ENCODE measurements around the gene AMIGO3.
"Not testable (repeated sequence)": the region's sequence is repeated elsewhere in the genome, so short reads cannot be mapped to it uniquely, and the experiment has no call there.

Gene AMIGO3, protein sequence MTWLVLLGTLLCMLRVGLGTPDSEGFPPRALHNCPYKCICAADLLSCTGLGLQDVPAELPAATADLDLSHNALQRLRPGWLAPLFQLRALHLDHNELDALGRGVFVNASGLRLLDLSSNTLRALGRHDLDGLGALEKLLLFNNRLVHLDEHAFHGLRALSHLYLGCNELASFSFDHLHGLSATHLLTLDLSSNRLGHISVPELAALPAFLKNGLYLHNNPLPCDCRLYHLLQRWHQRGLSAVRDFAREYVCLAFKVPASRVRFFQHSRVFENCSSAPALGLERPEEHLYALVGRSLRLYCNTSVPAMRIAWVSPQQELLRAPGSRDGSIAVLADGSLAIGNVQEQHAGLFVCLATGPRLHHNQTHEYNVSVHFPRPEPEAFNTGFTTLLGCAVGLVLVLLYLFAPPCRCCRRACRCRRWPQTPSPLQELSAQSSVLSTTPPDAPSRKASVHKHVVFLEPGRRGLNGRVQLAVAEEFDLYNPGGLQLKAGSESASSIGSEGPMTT

GRCh38 chr3:49719214-49719884 is at the start of gene AMIGO3:
Gene AMIGO3, minus strand, starts transcription at chr3:49719684. Its CDS starts 219 bp downstream, at chr3:49719465.
- peak; percentile 81 for DNase-seq

DNA sequence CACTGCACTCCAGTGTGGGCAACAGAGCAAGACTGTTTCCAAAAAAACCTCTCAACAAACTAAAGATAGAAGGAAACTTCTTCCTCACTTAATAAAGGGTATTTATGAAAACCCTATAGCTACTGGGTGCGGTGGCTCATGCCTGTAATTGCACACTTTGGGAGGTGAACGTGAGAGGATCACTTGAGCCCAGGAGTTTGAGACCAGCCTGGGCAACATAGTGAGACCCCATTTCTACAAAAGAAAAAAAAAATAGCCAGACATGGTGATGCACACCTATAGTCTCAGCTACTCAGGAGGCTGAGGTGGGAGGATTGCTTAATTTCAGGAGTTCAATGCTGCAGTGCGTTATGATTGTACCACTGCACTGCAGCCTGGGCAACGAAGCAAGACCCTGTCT is 44.5 kb upstream of the AMIGO3 start:
- DNase-seq: no peak

DNA sequence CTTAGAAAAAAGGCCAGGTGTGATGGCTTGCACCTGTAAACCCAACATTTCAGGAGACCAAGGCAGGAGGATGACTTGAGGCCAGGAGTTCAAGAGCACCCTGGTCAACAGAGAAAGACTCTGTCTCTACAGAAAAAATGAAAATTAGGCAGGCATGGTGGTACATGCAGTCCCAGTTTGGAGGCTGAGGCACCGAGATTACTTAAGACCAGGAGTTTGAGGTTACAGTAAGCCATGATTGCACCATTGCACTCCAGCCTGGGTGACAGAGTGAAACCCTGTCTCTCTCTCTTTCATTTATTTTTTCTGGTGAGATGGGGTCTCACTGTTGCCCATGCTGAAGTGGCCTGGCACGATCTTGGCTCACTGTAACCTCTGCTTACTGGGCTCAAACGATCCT is 42.2 kb upstream of the AMIGO3 start:
- no peak for DNase-seq

DNA sequence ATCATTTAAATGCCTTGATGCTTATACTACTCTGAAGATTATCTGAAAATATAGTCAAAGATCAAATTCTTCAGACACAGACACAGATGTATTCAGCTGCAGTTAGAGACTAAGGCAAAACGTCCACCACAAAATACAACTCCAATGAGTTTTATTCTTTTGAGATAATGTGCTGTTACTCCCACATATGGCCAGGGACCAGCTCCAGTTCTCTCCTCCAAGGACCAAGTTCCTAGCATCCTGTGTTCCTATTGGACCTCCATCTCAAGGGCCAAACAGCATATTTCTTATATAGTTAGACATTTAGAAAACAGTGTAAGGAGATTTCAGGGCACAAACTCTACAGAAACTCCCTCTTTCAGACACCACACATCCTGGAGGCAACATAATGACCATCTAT is 39.7 kb upstream of the AMIGO3 start:
- no peak for DNase-seq

- no peak for DNase-seq
These were observed 37.7 kb upstream of the AMIGO3 start for GRCh38 chr3:49757197-49757596.

- DNase-seq: no peak
These were observed 36.6 kb upstream of the AMIGO3 start for GRCh38 chr3:49756036-49756435.

DNA sequence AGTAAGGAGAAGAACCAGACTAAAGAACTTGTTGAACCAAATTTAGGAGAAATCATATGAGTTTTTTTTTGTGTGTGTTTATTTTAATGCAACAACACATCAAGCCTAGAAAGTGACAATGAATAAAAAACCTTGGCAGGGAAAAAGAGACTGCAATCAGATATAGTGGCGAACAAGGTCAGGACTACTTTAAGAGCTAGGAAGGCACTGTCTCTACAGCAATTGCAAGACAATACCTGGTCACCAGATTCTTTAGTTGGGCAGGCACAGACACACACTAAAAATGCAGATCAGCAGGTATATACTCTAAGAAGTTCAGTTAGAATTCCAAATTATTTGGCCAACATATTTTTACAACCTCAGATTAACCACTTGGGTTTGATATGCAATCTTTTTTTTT is 35.1 kb upstream of the AMIGO3 start:
- DNase-seq: no peak

GRCh38 chr3:49751501-49751900 is 32.0 kb upstream of the AMIGO3 start:
- no peak for DNase-seq

GRCh38 chr3:49750056-49750455 is 30.6 kb upstream of the AMIGO3 start:
- no peak for DNase-seq

DNA sequence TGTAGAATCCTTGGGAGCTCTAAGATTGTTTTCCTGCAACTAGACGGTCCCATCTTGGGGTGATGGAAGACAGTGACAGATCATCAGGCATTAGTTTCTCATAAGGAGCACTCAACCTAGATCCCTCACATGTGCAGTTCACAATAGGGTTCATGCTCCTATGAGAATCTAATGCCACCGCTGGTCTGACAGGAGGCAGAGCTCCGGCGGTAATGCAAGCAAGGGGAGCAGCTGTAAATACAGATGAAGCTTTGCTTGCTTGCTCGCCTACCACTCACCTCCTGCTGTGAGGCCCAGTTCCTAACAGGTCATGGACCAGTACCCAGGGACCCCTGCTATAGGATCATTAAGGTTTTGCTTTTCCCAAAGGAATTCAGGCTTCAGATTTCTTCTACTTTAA is 29.4 kb upstream of the AMIGO3 start:
- not testable (repeated sequence) for DNase-seq

GRCh38 chr3:49747792-49748480 is 28.5 kb upstream of the AMIGO3 start:
- no peak for DNase-seq

GRCh38 chr3:49745986-49746385 is 26.5 kb upstream of the AMIGO3 start:
- no peak for DNase-seq

DNA sequence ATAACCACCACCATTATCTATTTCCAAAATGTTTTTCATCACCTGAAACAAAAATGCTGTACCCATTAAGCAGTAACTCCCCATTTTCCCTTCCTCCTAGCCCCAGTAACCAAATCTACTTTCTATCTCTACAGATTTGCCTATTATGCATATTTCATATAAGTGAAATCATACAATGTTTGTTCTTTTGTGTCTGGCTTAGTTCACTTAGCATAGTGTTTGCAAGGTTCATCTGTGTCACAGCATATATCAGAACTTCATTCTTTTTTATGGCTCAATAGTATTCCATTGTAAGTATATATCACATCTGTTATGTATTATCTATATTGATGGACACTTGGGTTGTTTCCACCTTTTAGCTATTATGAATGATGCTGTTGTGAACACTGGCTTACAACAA is 20.9 kb upstream of the AMIGO3 start:
- DNase-seq: no peak

- DNase-seq: no peak
These were observed 18.7 kb upstream of the AMIGO3 start for GRCh38 chr3:49738067-49738713.

DNA sequence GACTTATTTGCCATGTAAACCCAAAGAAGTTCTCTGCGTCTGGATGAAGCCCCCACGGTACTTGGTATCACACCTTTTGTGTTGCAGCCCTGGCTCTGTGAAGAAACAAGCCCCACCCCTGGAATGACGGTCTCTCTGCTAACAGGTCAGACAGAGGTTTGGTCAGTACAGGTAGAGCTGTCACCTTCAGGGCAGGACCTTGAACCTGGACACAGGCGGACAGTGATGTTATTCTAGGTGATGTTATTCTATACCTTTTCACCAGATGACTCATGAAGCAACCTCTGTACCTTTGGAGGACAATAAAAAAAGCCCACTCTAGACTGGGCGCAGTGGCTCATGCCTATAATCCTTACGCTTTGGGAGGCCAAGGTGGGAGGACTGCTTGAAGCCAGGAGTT is 15.3 kb upstream of the AMIGO3 start:
- DNase-seq: no peak

DNA sequence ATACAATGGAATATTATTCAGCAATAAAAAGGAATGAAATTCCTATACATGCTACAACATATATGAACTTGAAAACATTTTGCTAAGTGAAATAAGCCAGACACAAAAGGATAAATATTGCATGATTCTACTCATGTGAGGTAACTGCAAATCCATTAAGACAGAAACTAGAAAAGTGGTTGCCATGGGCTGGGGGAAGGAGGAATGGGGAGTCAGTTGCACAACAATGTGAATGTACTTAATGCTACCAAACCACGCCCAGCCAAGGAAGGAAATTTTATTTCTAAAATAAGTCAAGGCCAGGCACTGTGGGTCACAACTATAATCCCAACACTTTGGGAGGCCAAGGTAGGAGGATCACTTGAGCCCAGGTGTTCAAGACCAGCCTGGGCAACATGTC is 14.1 kb upstream of the AMIGO3 start:
- DNase-seq: no peak

GRCh38 chr3:49732597-49732996 is 13.1 kb upstream of the AMIGO3 start:
- no peak for DNase-seq

DNA sequence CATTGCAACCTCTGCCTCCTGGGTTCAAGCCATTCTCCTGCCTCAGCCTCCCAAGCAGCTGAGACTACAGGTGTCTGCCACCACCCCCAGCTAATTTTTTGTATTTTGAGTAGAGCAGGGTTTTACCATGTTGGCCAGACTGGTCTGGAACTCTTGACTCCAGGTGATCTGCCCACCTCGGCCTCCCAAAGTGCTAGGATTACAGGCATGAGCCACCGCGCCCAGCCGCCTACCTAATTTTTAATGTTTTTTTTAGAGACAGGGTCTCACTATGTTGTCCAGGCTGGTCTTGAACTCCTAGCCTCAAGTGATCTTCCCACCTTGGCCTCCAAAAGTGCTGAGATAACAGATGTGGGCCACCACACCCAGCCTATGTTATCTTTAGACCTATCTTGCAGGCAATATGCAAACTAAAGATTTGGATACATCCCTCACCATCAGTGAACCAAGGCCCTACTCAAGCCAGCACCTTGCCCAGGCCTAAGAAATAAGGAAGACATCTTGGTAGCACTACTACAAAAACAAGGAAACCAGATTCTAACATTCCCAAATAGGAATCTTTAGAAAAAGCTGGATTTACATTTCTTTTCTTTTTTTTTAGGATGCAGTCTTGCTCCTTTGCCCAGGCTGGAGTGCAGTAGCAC is 10.6 kb upstream of the AMIGO3 start:
- DNase-seq: no peak

- no peak for DNase-seq
These were observed 8.5 kb upstream of the AMIGO3 start for GRCh38 chr3:49727924-49728361.

- DNase-seq: no peak
These were observed 7.9 kb upstream of the AMIGO3 start for GRCh38 chr3:49727154-49727923.

DNA sequence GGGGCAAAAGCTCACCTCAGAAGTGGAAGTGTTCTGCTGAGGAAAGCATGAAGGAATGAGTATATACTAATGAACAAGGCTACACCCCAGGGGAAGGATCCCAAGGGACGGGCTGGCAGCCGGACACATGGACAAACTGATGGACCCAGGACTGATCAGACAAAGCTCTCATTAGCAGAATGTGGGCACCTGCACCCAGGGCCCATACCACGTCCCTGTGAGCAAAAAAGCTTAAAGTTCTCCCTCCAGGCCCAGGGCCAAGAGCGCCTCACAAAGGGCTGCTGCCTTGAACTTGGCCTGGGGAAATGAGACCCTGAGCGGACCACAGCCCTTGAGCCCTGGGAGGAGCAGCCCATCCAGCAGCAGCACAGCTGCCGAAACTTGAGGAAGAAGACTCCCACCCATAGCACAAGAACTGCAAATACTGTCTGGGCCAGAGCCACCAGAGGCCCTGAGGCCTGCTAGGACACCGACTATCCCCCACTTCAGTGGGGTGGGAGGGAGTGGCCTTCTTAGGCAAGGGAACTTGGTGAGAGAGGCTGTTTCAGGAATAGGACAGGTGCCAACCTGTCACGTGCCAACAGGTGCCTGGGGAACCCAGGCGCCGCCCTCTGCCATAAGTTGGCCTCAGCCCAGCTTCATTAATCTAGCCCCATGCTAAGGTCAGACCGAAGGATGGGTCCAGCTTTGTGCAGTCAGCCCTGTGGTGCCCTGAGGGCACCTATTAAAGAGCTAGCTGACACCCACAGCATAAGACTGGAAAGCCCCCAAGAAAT is 6.6 kb upstream of the AMIGO3 start:
- no peak for DNase-seq

All from NCI-H1092 (cell line).